IPS-18c (cell line): ENCODE measurements around the gene EIF3I.

ENCODE experiments used
- H3K4me3 ChIP-seq: 2 replicates; pipeline ENCODE4 v1.7.0; 2013; ENCODE audit warnings: low read depth, mild to moderate bottlenecking, low read length, moderate library complexity; ENCODE audit not compliant: insufficient read depth
- H3K9me3 ChIP-seq: one replicate; pipeline ENCODE4 v1.6.1; 2013; ENCODE audit warnings: mild to moderate bottlenecking, low read length, moderate library complexity; ENCODE audit not compliant: control insufficient read depth, insufficient read depth

The EIF3I gene

GRCh38 chr1:32216566-32216965 lies 5.6 kb upstream of the EIF3I start:
- Histone ChIP-seq H3K9me3 (no peaks in the 10 kb centered on the region), H3K4me3 (no peak overlapping the region)

GRCh38 chr1:32219022-32219421 lies 3.2 kb upstream of the EIF3I start:
- no peak overlapping the region for H3K4me3 ChIP-seq
- no peaks in the 10 kb centered on the region for H3K9me3 ChIP-seq

- Histone ChIP-seq H3K4me3 (peak overlapping the region; percentile 96), H3K9me3 (no peaks in the 10 kb centered on the region)
Observed at GRCh38 chr1:32220746-32221580, 1.2 kb upstream of the EIF3I start.

- Histone ChIP-seq H3K9me3 (no peaks in the 10 kb centered on the region), H3K4me3 (peak overlapping the region; percentile 96)
Observed at GRCh38 chr1:32221581-32221979, 627 bp upstream of the EIF3I start.

GRCh38 chr1:32223683-32224082 lies 1.5 kb downstream of the EIF3I start:
- Histone ChIP-seq H3K4me3 (no peak overlapping the region), H3K9me3 (no peaks in the 10 kb centered on the region)

GRCh38 chr1:32224285-32224684 lies 2.1 kb downstream of the EIF3I start:
- no peak overlapping the region for H3K4me3 ChIP-seq
- no peaks in the 10 kb centered on the region for H3K9me3 ChIP-seq

- Histone ChIP-seq H3K4me3 (no peak overlapping the region), H3K9me3 (no peaks in the 10 kb centered on the region)
Observed at GRCh38 chr1:32228771-32229170, 6.6 kb downstream of the EIF3I start.

GRCh38 chr1:32231843-32232432 lies 9.7 kb downstream of the EIF3I start:
- no peaks in the 10 kb centered on the region for H3K9me3 ChIP-seq
- no peak overlapping the region for H3K4me3 ChIP-seq

- Histone ChIP-seq H3K9me3 (no peaks in the 10 kb centered on the region), H3K4me3 (no peak overlapping the region)
Observed at GRCh38 chr1:32232558-32233304, 10.5 kb downstream of the EIF3I start.

GRCh38 chr1:32234792-32235191 lies 12.6 kb downstream of the EIF3I start:
- Histone ChIP-seq H3K4me3 (no peak overlapping the region), H3K9me3 (peaks cover 2% of the 10 kb centered on the region)

- H3K4me3 ChIP-seq = peak overlapping the region; percentile 87
- peaks cover 2% of the 10 kb centered on the region for H3K9me3 ChIP-seq
Observed at GRCh38 chr1:32239337-32239736, 17.1 kb downstream of the EIF3I start.

- H3K4me3 ChIP-seq = peak overlapping the region; percentile 87
- peaks cover 2% of the 10 kb centered on the region for H3K9me3 ChIP-seq
Observed at GRCh38 chr1:32239790-32240139, 17.6 kb downstream of the EIF3I start.

GRCh38 chr1:32240140-32240951 lies 18.1 kb downstream of the EIF3I start:
- H3K4me3 ChIP-seq = peak overlapping the region; percentile 87
- H3K9me3 ChIP-seq = peaks cover 2% of the 10 kb centered on the region

- Histone ChIP-seq H3K4me3 (peak overlapping the region; percentile 87), H3K9me3 (peaks cover 2% of the 10 kb centered on the region)
Observed at GRCh38 chr1:32241001-32241763, 19.0 kb downstream of the EIF3I start.

GRCh38 chr1:32242341-32242851 lies 20.2 kb downstream of the EIF3I start:
- Histone ChIP-seq H3K4me3 (no peak overlapping the region), H3K9me3 (peaks cover 2% of the 10 kb centered on the region)

GRCh38 chr1:32246888-32247273 lies 24.7 kb downstream of the EIF3I start, which contains the start of gene FAM167B:
TSS of gene FAM167B (plus strand) at chr1:32247222. CDS start at chr1:32247422, 200 bp downstream.
- H3K4me3 ChIP-seq = no peak within 1 kb of the TSS
- no peaks in the 10 kb centered on the region for H3K9me3 ChIP-seq
